IPS DF 6.9 (cell line): Measurements from ENCODE around the gene NUDT7.

Experiments used
- DNase-seq: peaks from one replicate; pipeline ENCODE4 v3.0.0-alpha.2; 2013; ENCODE audit warnings: low read depth, low spot score
- H3K27ac ChIP-seq: one replicate; pipeline ENCODE4 v1.5.1; 2013; ENCODE audit warnings: low read length, control low read depth
- H3K27me3 ChIP-seq: 2 replicates; pipeline ENCODE4 v1.6.1; 2013; ENCODE audit warnings: mild to moderate bottlenecking, low read length; ENCODE audit not compliant: control insufficient read depth, insufficient read depth
- H3K36me3 ChIP-seq: 2 replicates; pipeline ENCODE4 v1.6.1; 2013; ENCODE audit warnings: low read length; ENCODE audit not compliant: control insufficient read depth, insufficient read depth
- H3K4me1 ChIP-seq: 2 replicates; pipeline ENCODE4 v1.6.1; 2013; ENCODE audit warnings: low read length; ENCODE audit not compliant: control insufficient read depth, insufficient read depth
- H3K4me3 ChIP-seq: 2 replicates; pipeline ENCODE4 v1.5.1; 2013; ENCODE audit warnings: mild to moderate bottlenecking, low read length
- H3K9me3 ChIP-seq: 2 replicates; pipeline ENCODE4 v1.6.1; 2013; ENCODE audit warnings: low read length, inconsistent platforms; ENCODE audit not compliant: control insufficient read depth, insufficient read depth
- WGBS: extraction: QIAGEN DNeasy Blood & Tissue Kit; methylation state at CpG from one replicate; pipeline ENCODE4 v1.1.7; 2013; ENCODE audit warnings: mixed read lengths, missing lambda C conversion rate; ENCODE audit not compliant: insufficient read length, insufficient coverage; 5-methylcytosine and 5-hydroxymethylcytosine counted together

Gene NUDT7

GRCh38 chr16:77722309-77723107 is at the start of gene NUDT7:
TSS of gene NUDT7 (plus strand) at chr16:77722514. CDS start at chr16:77722583, 69 bp downstream.
- no CpG with 5 or more reads among the region's 55 CpGs for WGBS
- peak; percentile 87 for DNase-seq
- no peak within 1 kb of the TSS for H3K27ac ChIP-seq

GRCh38 chr16:77674888-77675287 is 47.4 kb upstream of the NUDT7 start:
- Histone ChIP-seq H3K36me3 (no peaks in the 10 kb centered on the region), H3K27me3 (no peaks in the 10 kb centered on the region), H3K9me3 (no peaks in the 10 kb centered on the region), H3K4me1 (no peaks in the 10 kb centered on the region), H3K4me3 (no peak overlapping the region), H3K27ac (no peak overlapping the region)
- WGBS = no CpG with 5 or more reads among the region's 4 CpGs
- no peak for DNase-seq

More at GRCh38 chr16:77722309-77723107, at the start of gene NUDT7:
- Histone ChIP-seq H3K27me3 (no peaks in the 10 kb centered on the region), H3K4me3 (peak within 1 kb of the TSS; percentile 68; the same call in 1 of the 2 replicates), H3K4me1 (peaks cover 2% of the 10 kb centered on the region; the same call in 1 of the 2 replicates), H3K9me3 (no peaks in the 10 kb centered on the region), H3K36me3 (no peaks in the 10 kb centered on the region)

- Histone ChIP-seq H3K4me1 (no peaks in the 10 kb centered on the region), H3K4me3 (no peak overlapping the region), H3K27me3 (no peaks in the 10 kb centered on the region), H3K9me3 (no peaks in the 10 kb centered on the region), H3K36me3 (no peaks in the 10 kb centered on the region), H3K27ac (no peak overlapping the region)
- peak; percentile 70 for DNase-seq
- no CpG with 5 or more reads among the region's 15 CpGs for WGBS
Measured at GRCh38 chr16:77675464-77676324, 46.6 kb upstream of the NUDT7 start.

- WGBS = no CpG with 5 or more reads among the region's 4 CpGs
- no peak overlapping the region for H3K27ac ChIP-seq
- no peaks in the 10 kb centered on the region for H3K36me3 ChIP-seq
- H3K9me3 ChIP-seq = no peaks in the 10 kb centered on the region
- H3K4me1 ChIP-seq = no peaks in the 10 kb centered on the region
- DNase-seq = no peak
- H3K27me3 ChIP-seq = no peaks in the 10 kb centered on the region
- H3K4me3 ChIP-seq = no peak overlapping the region
Measured at GRCh38 chr16:77677129-77677528, 45.2 kb upstream of the NUDT7 start.

- no CpG with 5 or more reads among the region's 3 CpGs for WGBS
Measured at GRCh38 chr16:77679391-77679790, 42.9 kb upstream of the NUDT7 start.

DNA sequence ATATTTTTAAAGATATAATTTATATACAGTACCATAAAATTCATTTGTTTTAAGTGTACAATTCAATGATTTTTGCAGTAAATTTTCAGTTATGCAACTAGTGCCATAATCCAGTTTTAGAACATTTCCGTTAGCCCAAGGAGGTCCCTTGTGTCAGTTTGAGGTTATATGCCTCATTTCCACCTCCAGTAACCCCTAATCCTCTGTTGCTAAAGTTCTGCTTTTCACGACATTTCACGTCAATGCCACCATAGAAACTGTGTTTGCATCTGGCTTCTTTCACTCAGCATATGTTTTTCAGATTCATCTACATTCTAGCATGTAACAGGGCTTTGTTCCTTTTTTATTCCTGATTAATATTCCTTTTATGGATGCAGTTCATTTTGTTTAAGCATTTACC is 42.4 kb upstream of the NUDT7 start:
- no CpG with 5 or more reads among the region's 3 CpGs for WGBS
- Histone ChIP-seq H3K27me3 (no peaks in the 10 kb centered on the region), H3K4me1 (no peaks in the 10 kb centered on the region), H3K9me3 (no peaks in the 10 kb centered on the region), H3K27ac (no peak overlapping the region), H3K36me3 (no peaks in the 10 kb centered on the region), H3K4me3 (no peak overlapping the region)
- no peak for DNase-seq

More at GRCh38 chr16:77679391-77679790, 42.9 kb upstream of the NUDT7 start:
- Histone ChIP-seq H3K27ac (no peak overlapping the region), H3K27me3 (no peaks in the 10 kb centered on the region), H3K4me3 (no peak overlapping the region), H3K36me3 (no peaks in the 10 kb centered on the region), H3K9me3 (no peaks in the 10 kb centered on the region), H3K4me1 (no peaks in the 10 kb centered on the region)
- DNase-seq = no peak

GRCh38 chr16:77680496-77680895 is 41.8 kb upstream of the NUDT7 start:
- Histone ChIP-seq H3K36me3 (no peaks in the 10 kb centered on the region), H3K4me3 (no peak overlapping the region), H3K4me1 (no peaks in the 10 kb centered on the region), H3K9me3 (no peaks in the 10 kb centered on the region), H3K27me3 (no peaks in the 10 kb centered on the region), H3K27ac (no peak overlapping the region)
- no peak for DNase-seq
- WGBS = no CpG with 5 or more reads among the region's 3 CpGs

DNA sequence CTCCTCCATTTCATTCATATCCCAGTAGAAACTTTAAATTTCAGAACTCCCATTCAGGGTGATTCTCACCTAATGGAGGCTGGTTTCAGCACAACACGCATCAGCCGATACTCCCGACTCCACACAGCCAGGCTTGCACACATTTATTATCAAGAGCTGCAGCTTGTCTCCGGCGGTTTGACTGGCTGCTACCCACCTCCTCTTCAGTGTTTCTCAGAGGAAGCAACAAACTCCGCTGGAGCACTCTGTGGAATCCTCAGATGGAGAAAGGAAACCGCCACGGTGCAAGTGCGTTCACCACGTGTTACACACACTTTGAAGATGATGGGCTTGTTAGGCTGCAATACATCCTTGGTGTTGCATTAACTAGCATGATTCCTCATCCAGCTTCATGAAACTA is 39.7 kb upstream of the NUDT7 start:
- Histone ChIP-seq H3K4me1 (no peaks in the 10 kb centered on the region), H3K27ac (no peak overlapping the region), H3K36me3 (no peaks in the 10 kb centered on the region), H3K27me3 (no peaks in the 10 kb centered on the region), H3K9me3 (no peaks in the 10 kb centered on the region), H3K4me3 (no peak overlapping the region)
- no peak for DNase-seq
- no CpG with 5 or more reads among the region's 10 CpGs for WGBS

- H3K27me3 ChIP-seq = no peaks in the 10 kb centered on the region
- H3K9me3 ChIP-seq = no peaks in the 10 kb centered on the region
- H3K27ac ChIP-seq = no peak overlapping the region
- no peaks in the 10 kb centered on the region for H3K4me1 ChIP-seq
- no peak overlapping the region for H3K4me3 ChIP-seq
- DNase-seq = no peak
- H3K36me3 ChIP-seq = no peaks in the 10 kb centered on the region
- WGBS = no CpG with 5 or more reads among the region's 4 CpGs
Measured at GRCh38 chr16:77683397-77684180, 38.7 kb upstream of the NUDT7 start.

- Histone ChIP-seq H3K4me1 (no peaks in the 10 kb centered on the region), H3K9me3 (no peaks in the 10 kb centered on the region), H3K27me3 (no peaks in the 10 kb centered on the region), H3K4me3 (no peak overlapping the region), H3K27ac (no peak overlapping the region), H3K36me3 (no peaks in the 10 kb centered on the region)
- no peak for DNase-seq
- no CpG with 5 or more reads among the region's 4 CpGs for WGBS
Measured at GRCh38 chr16:77684181-77684526, 38.2 kb upstream of the NUDT7 start.
